Chondrocyte (in vitro differentiated cells): ENCODE data around the gene STON2. TPM values are rescaled to one million over a fixed set of nuclear protein-coding genes. Genes with fewer than 3 reads are reported as not detected.

Experiments
- DNase-seq: peaks from one replicate; pipeline ENCODE4 v3.0.0; 2021; ENCODE audit warnings: mixed read lengths, low spot score
- H3K27ac Mint-ChIP-seq: one replicate; pipeline ENCODE4 v1.8.0; 2021; ENCODE audit warnings: mild to moderate bottlenecking, moderate library complexity, mixed read lengths; ENCODE audit not compliant: unreplicated experiment
- H3K27me3 Mint-ChIP-seq: 2 replicates; pipeline ENCODE4 v1.8.0; 2021; ENCODE audit warnings: low read depth, mixed read lengths
- H3K36me3 Mint-ChIP-seq: 2 replicates; pipeline ENCODE4 v1.8.0; 2021; ENCODE audit warnings: low read depth, mixed read lengths
- H3K4me1 Mint-ChIP-seq: 2 replicates; pipeline ENCODE4 v1.8.0; 2021; ENCODE audit warnings: low read depth, mild to moderate bottlenecking, mixed read lengths
- H3K4me3 Mint-ChIP-seq: one replicate; pipeline ENCODE4 v1.8.0; 2021; ENCODE audit warnings: mild to moderate bottlenecking, moderate library complexity, mixed read lengths; ENCODE audit not compliant: unreplicated experiment
- H3K9me3 Mint-ChIP-seq: 2 replicates; pipeline ENCODE4 v1.8.0; 2021; ENCODE audit warnings: low read depth, mixed read lengths
- total RNA-seq: library from RNA; stranded (reverse); gene quantifications from 3 replicates; pipeline ENCODE4 v1.2.1, GENCODE V29; 2021
- TF ChIP-seq, protein P1 (sequence below): fragments of 200-600 bp; sonication (generic); IDR thresholded peaks from 2 replicates; pipeline ENCODE4 v1.5.0; 2021; ENCODE audit warnings: antibody characterized with exemption, mild to moderate bottlenecking, moderate library complexity

Gene STON2
- total RNA-seq, 1 donor from 2014 or later = not detected

DNA sequence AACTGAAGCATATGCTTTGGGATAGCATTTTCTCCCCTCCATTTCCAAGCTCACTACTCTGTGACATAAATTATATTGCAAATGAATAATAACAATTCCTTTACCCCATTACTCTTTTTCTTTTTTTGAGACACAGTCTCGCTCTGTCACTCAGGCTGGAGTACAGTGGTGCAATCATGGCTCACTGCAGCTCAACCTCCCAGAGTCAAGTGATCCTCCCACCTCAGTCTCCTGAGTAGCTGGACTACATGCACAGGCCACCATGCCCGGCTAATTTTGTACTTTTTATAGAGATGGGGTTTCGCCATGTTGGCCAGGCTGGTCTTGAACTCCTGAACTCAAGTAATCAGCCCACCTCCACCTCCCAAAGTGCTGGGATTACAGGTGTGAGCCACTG, 130.1 kb downstream of the STON2 start:
- Mint-ChIP-seq H3K27ac (no peak overlapping the region), H3K27me3 (peaks cover 24% of the 10 kb centered on the region), H3K36me3 (no peaks in the 10 kb centered on the region), H3K9me3 (no peaks in the 10 kb centered on the region), H3K4me3 (no peak overlapping the region), H3K4me1 (no peaks in the 10 kb centered on the region)
- no peak for DNase-seq
- TF ChIP-seq, protein P1, sequence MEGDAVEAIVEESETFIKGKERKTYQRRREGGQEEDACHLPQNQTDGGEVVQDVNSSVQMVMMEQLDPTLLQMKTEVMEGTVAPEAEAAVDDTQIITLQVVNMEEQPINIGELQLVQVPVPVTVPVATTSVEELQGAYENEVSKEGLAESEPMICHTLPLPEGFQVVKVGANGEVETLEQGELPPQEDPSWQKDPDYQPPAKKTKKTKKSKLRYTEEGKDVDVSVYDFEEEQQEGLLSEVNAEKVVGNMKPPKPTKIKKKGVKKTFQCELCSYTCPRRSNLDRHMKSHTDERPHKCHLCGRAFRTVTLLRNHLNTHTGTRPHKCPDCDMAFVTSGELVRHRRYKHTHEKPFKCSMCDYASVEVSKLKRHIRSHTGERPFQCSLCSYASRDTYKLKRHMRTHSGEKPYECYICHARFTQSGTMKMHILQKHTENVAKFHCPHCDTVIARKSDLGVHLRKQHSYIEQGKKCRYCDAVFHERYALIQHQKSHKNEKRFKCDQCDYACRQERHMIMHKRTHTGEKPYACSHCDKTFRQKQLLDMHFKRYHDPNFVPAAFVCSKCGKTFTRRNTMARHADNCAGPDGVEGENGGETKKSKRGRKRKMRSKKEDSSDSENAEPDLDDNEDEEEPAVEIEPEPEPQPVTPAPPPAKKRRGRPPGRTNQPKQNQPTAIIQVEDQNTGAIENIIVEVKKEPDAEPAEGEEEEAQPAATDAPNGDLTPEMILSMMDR = no peak

DNA sequence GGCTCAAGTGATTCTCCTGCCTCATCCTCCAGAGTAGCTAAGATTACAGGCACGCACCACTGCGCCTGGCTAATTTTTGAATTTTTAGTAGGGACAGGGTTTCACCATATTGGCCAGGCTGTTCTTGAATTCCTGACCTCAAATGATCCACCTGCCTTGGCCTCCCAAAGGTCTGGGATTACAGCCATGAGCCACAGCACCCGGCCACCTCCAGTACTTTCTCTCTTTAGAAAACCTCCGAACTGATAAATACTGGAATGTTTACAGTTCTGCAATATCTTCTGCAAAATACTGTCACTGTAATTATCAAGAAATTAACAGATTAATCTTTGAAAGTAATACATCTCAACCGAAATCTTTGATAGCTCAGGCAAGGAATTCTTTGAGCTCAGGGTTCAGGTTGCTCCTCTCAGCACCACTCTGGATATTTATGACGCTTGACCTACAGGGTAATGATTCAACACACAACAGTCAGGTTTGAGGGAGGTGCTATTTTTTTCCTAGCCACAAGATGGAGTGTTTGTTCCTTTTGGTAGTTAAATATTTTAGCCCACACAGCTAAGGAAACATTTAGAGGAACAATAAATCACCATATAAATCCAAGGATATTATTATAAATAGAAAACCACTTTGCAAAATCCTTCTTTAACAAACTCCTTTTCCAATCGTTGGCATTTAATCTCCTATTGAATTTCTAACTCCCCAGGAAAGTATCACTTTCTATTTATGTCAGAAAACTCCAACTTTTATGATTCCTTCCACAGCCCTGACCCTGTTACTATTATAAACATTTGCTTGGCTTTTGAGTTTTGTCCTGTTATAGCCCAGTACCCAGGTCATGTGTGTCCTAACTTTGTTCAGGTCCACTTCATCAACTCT, 130.8 kb downstream of the STON2 start:
- TF ChIP-seq, protein P1 = peak; percentile 87
- Mint-ChIP-seq H3K27ac (no peak overlapping the region), H3K27me3 (peaks cover 21% of the 10 kb centered on the region), H3K9me3 (no peaks in the 10 kb centered on the region), H3K36me3 (no peaks in the 10 kb centered on the region), H3K4me3 (no peak overlapping the region), H3K4me1 (no peaks in the 10 kb centered on the region)
- no peak for DNase-seq

DNA sequence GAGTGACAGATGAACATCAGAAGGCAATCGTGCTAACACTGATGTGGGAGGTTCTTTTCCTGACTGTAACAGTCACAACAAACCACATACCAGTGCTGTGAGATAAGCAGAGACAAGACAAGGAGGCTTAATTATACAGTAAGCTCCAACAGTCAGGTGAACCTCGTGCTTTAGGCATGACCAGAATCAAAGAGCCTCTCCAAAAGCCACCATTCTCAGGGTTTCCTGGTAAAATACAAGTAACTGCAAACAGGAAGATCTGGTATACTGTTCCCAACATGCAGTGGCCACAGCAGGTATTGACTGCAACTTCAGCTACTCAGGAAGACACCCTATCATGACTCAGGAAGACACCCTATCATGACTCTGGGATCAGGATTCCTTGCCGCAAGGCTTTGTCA, 132.1 kb downstream of the STON2 start:
- H3K9me3 Mint-ChIP-seq = no peaks in the 10 kb centered on the region
- no peak overlapping the region for H3K27ac Mint-ChIP-seq
- no peaks in the 10 kb centered on the region for H3K36me3 Mint-ChIP-seq
- TF ChIP-seq, protein P1 = no peak
- H3K4me3 Mint-ChIP-seq = no peak overlapping the region
- peaks cover 20% of the 10 kb centered on the region for H3K27me3 Mint-ChIP-seq
- no peaks in the 10 kb centered on the region for H3K4me1 Mint-ChIP-seq
- no peak for DNase-seq

DNA sequence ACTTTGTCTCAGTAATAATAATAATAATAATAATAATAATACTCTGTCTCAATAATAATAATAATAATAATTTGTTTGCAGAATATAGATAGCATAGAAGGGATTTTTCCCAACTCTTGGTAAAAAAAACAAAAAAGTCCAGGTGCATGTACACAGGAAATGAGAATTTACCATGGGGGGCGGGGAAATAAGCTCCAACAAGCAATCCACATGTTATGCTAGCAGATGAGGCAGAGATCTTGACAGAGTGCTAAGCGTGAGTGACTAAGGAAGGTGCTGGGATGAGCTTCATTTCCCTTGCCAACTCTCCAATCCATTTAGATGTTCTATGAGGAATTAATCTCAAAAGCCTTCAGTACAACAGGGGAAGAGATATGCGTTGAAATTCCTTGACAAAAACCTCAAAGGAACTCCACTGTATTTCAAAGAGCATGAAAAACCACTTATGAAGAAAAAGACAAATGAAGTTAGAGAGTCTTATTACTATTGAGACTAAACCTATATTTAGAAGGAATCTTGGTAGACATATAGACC, 134.4 kb downstream of the STON2 start:
- no peak overlapping the region for H3K27ac Mint-ChIP-seq
- no peaks in the 10 kb centered on the region for H3K36me3 Mint-ChIP-seq
- peaks cover 20% of the 10 kb centered on the region for H3K27me3 Mint-ChIP-seq
- no peak for DNase-seq
- TF ChIP-seq, protein P1 = no peak
- no peak overlapping the region for H3K4me3 Mint-ChIP-seq
- H3K9me3 Mint-ChIP-seq = no peaks in the 10 kb centered on the region
- H3K4me1 Mint-ChIP-seq = no peaks in the 10 kb centered on the region

DNA sequence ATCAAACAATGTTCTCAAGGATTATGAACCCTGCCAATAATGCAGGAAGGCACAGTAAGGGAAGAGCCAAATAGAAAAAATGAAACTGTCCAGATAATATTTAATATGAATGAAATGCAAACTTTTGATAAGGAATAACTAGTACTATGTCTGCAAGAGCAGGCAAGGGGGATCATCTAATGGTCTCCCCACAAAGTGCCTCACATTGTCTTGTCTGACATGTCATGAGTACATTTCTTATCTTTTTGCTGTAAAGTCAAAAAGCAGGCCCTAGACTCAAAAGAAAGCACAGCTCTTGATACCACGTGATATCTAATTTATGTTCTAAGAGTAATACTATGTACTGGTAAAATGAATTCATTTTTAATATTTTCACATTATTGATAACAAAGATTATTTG, 135.5 kb downstream of the STON2 start:
- Mint-ChIP-seq H3K27ac (no peak overlapping the region), H3K9me3 (no peaks in the 10 kb centered on the region), H3K36me3 (no peaks in the 10 kb centered on the region), H3K27me3 (peaks cover 20% of the 10 kb centered on the region), H3K4me3 (no peak overlapping the region), H3K4me1 (no peaks in the 10 kb centered on the region)
- DNase-seq = no peak
- TF ChIP-seq, protein P1 = no peak
